Kidney tubule cell (primary cell): ENCODE results near the gene C16orf95.
A peak's percentile ranks its signal among the peaks of the same experiment; 100 is the strongest.
"Not testable (repeated sequence)": the region's sequence is repeated elsewhere in the genome, so short reads cannot be mapped to it uniquely, and the experiment has no call there.

Source experiments
- DNase-seq: peaks from one replicate; pipeline ENCODE4 v3.0.0-alpha.2; 2018; ENCODE audit warnings: low spot score

C16orf95 gene

DNA sequence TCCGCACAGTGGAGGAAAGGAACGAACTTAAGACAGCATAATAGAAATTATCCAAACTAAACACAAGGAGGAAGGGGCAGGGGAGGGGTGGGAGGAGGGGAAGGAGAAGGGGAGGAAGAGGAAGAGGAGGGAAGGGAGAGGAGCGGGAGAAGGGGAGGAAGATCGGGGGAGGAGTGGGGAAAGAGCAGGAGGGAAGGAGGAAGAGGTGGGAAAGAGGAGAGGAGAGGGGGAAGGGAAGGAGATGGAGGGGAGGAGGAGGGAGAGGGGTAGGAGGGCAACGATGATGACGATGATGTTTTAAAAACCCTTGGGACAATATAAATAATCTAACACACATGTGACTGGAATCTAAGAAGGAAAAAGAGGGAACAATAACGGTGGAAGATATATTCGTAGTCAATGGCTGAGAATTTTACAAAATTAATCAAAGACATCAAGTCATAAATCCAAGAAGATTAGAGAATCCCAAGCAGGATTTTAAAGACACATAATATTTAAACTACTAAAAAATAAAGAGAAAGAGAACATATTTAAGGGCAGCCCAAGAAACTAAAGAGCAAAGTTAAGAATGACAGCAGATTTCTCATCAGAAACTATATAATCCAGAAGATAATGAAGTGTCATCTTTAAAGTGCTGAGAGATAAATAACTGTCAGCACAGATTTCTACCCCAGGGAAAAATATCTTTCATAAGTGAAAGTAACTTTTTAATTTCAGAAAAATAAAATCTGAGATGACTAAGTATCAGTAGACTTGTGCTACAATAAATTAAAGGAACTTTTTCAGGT, 30.2 kb downstream of the C16orf95 start:
- no peak for DNase-seq

DNA sequence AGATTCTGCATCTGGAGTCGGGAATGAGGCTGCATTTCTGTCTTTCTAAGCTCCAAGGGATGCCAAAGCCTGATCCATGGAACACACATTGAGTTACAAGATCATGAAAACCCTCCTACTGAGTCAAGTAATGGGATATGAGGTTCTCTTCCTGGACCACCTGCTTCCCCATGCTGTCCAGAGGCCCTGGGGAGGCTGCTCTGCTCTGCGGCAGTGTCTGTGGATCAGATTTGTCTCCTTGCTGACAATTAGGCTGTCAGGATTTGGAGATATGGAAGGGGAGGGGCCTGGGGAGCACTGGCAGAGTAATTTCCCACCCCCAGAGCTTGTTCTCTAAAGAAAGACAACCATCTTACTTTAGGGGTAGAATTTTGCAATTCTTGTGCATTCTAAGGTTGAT, 33.0 kb downstream of the C16orf95 start:
- no peak for DNase-seq

DNA sequence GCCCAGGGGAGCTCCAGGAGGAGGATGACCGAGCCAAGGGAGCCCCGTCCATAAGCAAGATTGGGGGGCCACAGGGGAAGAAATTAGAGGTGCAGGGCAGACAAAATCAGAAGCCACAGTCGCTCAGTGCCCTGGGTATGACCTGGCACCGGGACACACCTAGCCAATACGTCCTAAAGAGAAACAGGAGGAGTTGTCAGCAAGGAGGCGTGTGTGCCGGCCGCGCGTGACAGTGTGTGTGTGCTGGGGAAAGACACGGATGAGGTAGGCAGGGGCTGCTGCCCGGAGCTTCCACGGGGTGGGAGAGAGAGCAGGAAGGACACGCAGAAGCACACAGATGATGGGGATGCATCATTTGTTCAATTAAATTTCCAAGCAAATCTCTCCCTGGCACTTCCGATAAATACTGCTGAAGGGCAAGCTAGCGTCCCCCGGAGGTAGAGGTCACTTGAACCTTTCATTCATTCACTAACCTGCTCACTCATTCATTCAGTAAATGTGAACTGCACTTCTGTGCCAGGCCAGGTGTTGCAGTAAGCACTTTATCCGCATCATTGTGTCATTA, 38.0 kb downstream of the C16orf95 start:
- DNase-seq, result no peak

DNA sequence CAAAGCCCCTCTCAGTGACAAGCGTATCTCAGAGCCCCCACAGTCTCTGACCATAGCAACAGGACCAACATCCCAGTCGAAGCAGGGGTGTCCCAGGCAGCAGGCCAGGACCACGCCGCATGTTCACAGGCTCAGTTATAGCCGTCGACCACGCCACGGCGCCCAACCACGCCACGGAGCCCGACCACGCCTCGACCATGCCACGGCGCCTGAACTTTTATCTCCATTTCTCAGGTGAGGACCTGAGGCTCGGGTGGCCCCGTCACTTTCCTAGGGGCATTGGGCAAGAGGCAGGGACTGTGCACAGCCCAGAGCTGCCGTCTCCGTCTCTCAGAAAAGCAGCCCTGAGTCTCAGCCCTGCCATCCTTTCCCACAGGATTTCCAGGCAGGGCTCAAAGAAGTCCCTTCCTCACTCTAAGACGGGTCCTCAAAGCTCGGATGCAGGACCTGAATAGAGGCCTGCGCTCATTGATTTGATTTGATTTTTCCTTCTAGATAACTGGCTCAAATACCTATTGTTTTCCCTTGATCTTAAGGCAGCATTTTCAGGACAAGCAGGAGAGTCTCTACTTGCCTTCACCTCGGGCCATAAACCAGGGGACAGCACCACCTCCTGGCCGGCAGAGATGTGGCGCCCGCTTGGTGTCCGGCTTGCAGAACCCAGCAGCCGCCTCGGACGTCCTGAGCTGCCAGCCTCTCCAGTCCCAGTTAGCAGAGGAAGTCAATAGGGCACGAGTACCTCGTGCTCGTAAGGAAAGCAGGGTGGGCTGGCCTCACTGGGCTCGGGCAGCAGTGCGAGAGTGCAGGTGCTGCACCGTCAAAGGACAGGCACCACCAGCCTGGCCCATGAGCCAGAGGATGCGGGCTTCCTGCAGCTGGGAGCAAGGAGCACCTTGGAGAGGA, 38.8 kb downstream of the C16orf95 start:
- peak; percentile 76 for DNase-seq

DNA sequence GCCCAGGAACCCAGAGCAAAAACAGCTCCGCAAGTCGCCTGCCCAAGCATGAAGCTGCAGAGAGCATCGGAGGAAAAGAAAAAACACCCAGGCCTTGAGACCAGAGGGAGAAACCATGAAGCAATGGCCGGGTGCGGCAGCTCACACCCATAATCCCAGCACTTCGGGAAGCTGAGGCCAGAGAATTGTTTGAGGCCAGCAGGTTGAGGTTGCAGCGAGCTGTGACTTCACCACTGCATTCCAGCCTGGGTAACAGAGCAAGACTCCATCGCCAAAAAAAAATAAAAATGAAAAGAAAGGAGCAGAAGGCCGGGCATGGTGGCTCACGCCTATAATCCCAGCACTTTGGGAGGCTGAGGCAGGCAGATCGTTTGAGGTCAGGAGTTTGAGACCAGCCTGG, 40.3 kb downstream of the C16orf95 start:
- DNase-seq, result no peak

DNA sequence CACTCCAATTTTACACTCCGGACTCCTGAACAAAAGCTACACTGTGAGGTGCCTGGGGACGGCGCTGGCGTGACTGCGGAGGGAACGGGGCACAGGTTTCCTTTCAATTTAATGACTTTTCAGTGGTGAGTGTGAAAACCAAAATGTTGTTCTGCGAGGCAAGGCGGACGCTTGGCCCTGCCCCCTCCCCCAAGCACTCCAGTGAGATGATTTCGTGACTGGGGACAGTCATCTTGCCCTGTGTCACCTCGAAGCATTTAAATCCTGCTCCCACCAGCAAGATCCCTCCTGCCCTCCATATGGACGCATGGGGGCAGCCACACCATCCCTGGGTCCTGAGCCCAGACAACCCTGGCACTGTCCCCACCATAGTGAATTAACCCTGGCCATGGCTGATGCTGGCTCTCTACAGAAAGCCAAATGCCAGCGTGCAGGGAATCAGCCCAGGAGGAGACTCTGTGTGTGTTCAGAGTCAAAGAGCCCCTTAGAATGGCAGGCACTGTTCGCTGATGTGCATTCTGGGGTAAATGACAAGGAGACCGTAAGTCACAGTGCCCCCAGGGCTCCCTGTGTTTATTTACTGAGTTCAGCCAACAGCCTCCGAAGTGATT, 41.0 kb downstream of the C16orf95 start:
- DNase-seq, result no peak

DNA sequence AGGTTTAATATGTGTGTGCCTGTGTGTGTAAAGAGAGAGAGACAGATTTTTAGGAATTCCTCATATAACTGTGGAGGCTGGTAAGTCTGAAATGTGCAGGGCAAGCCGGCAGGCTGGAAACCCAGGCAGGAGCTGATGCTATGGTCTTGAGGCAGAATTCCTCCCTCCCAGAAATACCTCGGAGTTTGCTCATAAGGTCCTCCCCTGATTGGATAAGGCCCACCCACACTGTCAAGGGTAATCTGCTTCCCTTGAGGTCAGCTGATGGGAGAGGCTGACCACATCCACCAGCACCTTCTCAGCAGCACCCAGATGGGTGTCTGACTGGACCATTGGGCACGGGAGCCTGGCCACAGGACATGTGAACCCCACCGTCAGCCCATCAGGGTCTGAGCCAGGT, 42.4 kb downstream of the C16orf95 start:
- DNase-seq, result peak; percentile 10

DNA sequence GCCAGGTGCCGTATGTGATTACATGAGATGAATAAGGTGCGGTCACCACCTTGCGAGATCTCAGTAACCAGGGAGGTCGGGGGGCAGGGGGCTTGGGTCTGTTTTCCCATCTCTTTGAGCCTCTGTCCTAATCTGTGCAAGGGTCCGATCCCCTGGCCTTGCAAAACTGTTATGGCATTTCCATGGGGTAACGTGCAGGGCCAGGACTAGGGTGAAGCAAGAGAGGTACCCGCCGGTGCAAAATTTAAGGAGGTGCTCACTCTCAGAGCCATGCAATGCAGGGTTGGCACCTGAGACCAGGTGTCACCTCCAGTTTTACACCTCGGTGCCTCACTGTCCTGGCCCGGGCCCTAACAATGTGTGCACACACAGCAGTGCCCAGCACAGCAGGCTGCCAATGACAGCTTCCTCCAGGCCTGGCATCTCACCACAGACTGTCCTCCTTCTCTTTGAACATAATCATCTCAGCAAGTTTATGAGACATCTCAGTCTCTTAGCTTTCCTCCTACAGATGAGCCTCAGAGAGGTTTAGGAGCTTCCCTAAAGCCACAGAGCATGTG, 43.6 kb downstream of the C16orf95 start:
- no peak for DNase-seq

DNA sequence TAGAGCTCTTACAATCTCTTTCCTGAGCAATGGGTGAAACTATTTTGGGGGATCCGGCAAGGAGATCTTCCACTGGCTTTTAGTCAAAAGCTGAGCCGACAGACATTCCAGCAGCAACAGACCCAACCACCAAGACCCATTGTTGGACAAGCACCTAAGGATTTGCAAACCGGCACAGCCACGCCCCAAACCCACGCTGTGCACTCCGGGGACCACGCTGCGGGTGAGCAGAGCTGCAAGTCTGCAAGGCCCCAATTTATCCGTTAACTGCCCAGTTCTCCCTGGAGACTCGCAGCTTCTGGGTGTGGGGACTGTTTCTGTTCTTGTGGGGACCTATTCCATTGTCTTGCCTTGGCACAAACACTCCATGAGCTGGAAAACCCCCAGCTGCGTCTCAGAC, 45.9 kb downstream of the C16orf95 start:
- DNase-seq, result no peak

DNA sequence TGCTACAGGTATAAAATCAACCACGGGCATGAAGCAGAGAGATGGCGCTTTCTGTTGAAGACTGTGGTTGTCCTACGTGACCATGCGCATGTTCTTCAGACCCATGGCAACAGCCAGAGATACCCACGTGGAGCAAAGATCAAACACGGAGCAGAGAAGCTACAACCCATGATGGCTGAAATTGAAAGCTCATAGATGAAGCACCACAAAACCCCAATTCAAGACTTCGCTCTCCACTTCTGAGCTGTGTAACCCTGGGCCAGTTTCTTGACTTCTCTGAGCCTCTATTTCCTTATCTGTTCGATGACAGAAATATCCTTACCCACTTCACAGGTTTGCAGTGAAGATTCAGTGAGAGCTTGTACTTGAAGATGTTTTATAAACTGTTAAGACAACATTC, 49.6 kb downstream of the C16orf95 start:
- no peak for DNase-seq

DNA sequence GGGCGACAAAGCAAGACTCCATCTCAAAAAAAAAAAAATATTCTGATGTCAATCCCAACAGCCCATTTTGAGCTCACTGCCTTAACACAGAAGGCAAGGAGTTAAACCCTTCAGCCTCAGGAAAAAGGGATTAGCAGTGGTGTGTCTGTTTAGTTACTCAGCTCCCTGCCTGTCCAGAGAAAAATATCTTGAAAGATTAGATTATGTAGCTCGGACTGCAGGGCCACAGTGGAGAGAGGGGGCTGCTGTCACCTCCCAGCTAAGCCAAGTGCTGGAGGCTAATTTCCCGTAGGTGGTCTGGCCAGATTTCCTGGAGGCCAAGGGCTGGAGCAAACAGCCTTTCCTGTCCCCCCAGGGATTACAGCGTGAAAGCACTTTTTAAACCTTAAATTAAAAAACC, 50.3 kb downstream of the C16orf95 start:
- no peak for DNase-seq

DNA sequence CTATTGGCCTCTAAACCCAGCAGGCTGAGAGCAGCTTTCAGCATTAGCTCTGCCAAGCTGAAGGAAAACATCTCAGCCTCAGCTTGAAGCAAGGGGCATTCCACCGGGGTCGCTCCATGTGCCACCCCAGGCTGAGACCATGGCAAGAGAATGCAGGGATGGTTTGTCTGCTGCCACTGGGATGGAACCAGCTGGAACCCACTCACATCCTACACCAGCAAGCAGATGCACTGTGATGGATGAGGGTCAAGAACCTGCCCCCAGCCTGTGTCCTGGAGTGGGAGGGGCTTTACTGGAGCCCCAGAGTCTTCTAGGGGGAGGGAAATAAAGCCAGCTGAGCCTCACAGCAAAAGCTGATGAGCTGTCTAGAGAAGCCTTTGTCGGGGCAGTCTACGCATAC, 51.9 kb downstream of the C16orf95 start:
- no peak for DNase-seq

DNA sequence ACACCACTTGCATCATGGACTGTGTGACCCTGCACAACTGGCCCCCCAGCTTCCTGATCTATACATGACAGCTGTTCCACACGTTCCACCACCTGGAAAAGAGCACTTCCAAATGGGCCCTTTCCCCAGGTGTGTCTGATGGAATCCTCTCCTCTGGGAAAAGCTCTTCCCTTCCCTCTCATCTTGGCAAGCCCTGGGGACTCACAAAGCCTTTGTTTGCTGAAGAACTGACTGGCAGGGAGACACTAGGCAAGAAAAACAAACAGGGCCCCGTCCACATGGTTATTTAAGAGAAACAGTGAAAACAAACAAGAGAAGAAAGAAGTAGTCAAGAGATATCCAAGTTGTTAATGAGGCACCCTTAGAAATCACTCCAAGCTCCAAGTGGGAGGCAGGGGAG, 52.6 kb downstream of the C16orf95 start:
- DNase-seq, result no peak

DNA sequence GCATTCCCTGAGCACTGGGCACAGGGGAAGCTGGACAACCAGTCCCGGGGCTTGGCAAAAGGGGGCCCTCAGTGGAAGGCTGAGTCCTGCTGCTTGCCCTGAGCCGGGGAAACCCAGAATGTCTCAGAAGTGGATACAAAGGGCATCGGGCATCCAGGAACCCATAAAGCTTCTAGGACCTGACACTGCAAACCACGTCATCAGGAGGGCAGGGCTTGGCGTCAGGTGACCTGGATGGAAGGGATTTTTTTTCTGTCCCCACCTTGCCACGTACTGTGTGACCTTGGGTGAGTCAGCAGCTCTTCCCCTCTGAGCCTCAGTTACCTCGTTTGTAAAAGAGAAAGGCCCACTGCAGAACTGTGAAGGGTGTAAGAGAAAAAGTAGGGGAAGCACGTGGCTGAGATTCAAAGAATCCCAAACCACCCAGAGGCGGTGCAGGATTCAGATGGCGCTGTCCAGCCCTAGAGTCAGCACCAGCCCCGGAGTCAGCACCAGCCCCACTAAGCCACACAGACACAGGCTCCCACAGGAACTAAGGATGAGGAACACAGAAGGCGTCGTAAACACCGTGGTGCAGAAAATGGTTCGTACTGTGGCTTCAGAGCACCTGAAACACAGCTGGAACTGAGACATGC, 53.7 kb downstream of the C16orf95 start:
- DNase-seq, result no peak

DNA sequence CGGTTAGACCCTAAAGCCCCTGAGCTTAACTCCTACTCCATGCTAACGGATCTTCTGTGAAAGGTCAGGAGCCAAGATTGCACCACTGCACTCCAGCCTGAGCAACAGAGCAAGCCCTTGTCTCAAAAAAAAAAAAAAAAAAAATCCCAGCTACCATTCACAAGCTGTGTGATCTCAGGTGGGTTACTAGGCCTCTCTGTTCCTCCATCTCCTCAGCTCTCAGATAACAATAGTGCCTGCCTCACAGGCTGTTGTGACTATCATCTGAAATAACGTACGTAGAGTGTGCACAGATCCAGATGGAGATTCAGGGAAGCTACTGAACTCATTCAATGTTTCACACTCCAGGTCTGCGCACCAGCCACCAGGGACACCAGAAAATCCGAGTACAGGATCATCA, 57.8 kb downstream of the C16orf95 start:
- DNase-seq, result no peak

DNA sequence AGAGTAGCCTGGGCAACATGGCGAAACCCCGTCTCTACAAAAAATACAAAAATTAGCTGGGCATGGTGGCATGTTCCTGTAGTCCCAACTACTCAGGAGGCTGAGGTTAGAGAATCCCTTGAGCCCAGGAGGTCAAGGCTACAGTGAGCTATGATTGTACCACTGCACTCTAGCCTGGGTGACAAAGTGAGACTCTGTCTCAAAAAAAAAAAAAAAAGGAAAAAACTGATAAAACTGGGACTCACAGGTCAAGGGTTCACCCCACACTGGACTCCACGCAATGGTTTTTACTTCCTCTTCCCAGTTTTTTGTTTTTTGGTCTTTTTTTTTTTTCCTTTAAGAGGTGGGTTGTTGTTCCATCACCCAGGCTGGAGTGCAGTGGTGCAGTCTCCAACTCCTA, 58.5 kb downstream of the C16orf95 start:
- DNase-seq, result not testable (repeated sequence)

DNA sequence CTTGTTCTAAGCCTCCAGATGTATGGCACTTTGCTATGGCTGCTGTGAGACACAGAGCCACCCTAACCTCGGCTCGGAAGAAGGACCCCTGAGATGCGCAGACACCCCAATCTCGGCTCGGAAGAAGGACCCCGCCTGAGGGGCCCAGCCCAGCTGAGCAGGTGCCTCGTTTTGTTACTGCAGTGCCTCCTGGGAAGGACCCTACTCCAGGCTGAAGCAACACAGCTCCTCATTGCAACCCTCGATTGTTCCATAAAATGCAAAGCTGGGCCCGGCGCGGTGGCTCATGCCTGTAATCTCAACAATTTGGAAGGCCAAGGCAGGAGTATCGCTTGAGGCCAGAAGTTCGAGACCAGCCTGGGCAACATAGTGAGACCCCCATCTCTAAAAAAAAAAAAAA, 61.3 kb downstream of the C16orf95 start:
- DNase-seq, result no peak

DNA sequence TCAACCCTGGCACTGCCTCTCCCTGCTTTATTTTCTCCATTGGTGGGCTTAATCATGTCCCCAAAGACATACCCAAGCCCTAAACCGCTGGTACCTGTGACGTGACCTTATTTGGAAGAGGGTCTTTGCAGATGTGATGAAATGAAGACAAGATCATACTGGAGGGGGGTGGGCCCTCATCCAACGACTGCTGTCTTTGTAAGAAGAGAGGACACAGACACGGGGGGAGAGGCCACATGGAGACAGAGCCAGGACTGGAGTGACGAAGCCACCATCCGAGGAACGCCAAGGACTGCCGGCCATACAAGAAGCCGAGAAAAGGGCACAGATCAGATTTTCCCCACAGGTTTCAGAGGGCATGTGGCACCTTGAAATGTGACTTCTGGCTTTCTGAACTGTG, 62.5 kb downstream of the C16orf95 start:
- DNase-seq, result no peak

DNA sequence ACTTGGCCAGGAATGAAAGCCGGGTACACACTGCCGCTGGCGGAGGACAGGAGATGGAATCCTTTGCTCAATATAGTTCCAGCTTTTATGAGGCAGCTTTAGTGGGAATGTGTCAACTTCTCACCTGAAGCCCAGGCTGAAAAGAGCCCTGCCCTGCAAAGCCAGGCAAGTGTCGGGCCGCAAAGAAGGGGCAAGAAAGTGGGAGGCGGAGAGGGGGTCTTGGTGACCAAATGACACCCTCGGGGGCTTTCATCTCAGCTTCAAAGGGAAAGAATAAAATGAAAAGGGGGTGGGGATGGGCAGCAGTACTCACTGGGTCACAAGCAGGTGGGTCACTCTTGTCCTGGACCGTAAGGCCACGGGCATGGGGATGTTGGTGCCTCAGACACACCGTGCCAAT, 62.9 kb downstream of the C16orf95 start:
- DNase-seq, result no peak

DNA sequence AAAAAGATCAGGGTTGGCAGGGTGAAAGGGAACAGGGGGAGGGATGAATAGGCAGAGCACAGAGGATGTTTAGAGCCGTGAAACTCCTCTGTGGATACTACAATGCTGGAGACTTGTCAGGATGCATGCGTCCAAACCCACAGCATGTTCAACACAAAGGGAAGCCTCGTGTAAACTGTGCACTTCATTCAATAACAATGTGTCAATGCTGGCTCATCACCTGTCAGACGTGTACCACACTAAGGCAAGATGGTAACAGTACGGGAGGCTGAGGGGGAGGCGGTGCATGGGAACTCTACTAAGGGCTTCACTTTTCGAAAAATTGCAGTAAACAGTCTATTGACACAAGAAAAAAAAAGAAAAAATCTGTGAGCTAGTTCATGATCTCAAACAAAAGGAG, 63.7 kb downstream of the C16orf95 start:
- no peak for DNase-seq
